ENCODE results near the gene SLC19A2. TPM values are rescaled to one million over a fixed set of nuclear protein-coding genes. Genes with fewer than 3 reads are reported as not detected.

Gene SLC19A2
- total RNA-seq, 1 experiment from 2014 or later: 12.8 TPM

GRCh38 chr1:169517558-169518186 lies 31.9 kb upstream of the SLC19A2 start:
- no peak overlapping the region for H3K27ac Mint-ChIP-seq
- H3K9me3 Mint-ChIP-seq: no peaks in the 10 kb centered on the region
- H3K9ac ChIP-seq (ENCODE audit: extremely low read depth, insufficient read length, low read length): no peak overlapping the region
- no peak overlapping the region for H3K14ac ChIP-seq (ENCODE audit: insufficient read depth, low read length)
- no peak for DNase-seq
- no peaks in the 10 kb centered on the region for H3K27me3 ChIP-seq (ENCODE audit: insufficient read depth, low read length)
- no peak overlapping the region for H3K18ac ChIP-seq (ENCODE audit: insufficient read length, low read depth, low read length)
- H3K23ac ChIP-seq (ENCODE audit: insufficient read length, low read depth, low read length): no peak overlapping the region
- no peaks in the 10 kb centered on the region for H4K20me1 ChIP-seq (ENCODE audit: control insufficient read depth, insufficient read depth, insufficient read length)
- no peak overlapping the region for H3K56ac ChIP-seq (ENCODE audit: insufficient read length, low read depth, low read length)
- H3K4me1 ChIP-seq (ENCODE audit: insufficient read depth, low read length): no peaks in the 10 kb centered on the region
- H4K91ac ChIP-seq (ENCODE audit: insufficient read length, low read depth, low read length): no peak overlapping the region
- no peak overlapping the region for H3T11ph ChIP-seq (ENCODE audit: low read length)
- no peaks in the 10 kb centered on the region for H3K9me3 ChIP-seq (ENCODE audit: control insufficient read depth, low read depth, low read length)
- H3K23me2 ChIP-seq (ENCODE audit: insufficient read length, low read depth, low read length, poor library complexity, severe bottlenecking): no peaks in the 10 kb centered on the region
- peaks cover 0 to 2% of the 10 kb centered on the region in 2 experiments; a peak in 1 of 4 replicates for H3K4me1 Mint-ChIP-seq
- H2BK15ac ChIP-seq (ENCODE audit: low read depth, low read length): no peak overlapping the region
- H3K79me2 ChIP-seq (ENCODE audit: insufficient read depth, low read length): no peaks in the 10 kb centered on the region
- H2BK5ac ChIP-seq (ENCODE audit: insufficient read length, low read length): no peak overlapping the region
- H3K27me3 Mint-ChIP-seq (ENCODE audit: low read depth): no peaks in the 10 kb centered on the region
- no peak overlapping the region for H3K4me2 ChIP-seq (ENCODE audit: insufficient read depth, insufficient read length, low read length)
- no peak overlapping the region for H3K27ac ChIP-seq (ENCODE audit: insufficient read length, low read depth, low read length)
- no peak overlapping the region for H4K5ac ChIP-seq (ENCODE audit: insufficient read length, low read depth, low read length)
- H2BK12ac ChIP-seq (ENCODE audit: insufficient read length, low read depth, low read length): no peak overlapping the region
- no peak overlapping the region for H2BK20ac ChIP-seq (ENCODE audit: low read depth, low read length, poor library complexity, severe bottlenecking)
- no CpG with 5 or more reads among the region's 2 CpGs for WGBS (ENCODE audit: extremely low coverage, insufficient read length, low lambda C conversion rate)
- no peak overlapping the region for H2BK120ac ChIP-seq (ENCODE audit: low read depth, low read length, poor library complexity, severe bottlenecking)
- H2AK5ac ChIP-seq (ENCODE audit: insufficient read length, low read length): no peak overlapping the region
- no peak overlapping the region for H2AFZ ChIP-seq (ENCODE audit: low read length)
- H3K36me3 Mint-ChIP-seq (ENCODE audit: insufficient read depth in 1 of 3, low read depth in 3 of 3): no peaks in the 10 kb centered on the region
- H4K8ac ChIP-seq (replicated peaks; ENCODE audit: insufficient read length, low read depth, low read length): no peak overlapping the region
- H3K4me3 Mint-ChIP-seq: no peak overlapping the region
- no peak for TF ChIP-seq CTCF (conservative IDR thresholded peaks at IDR 0.05)
- no peak overlapping the region for H3K4ac ChIP-seq (ENCODE audit: low read depth, low read length)
- no peaks in the 10 kb centered on the region for H3K79me1 ChIP-seq (ENCODE audit: insufficient read depth, low read depth, low read length, poor library complexity, severe bottlenecking)

Measured in H9 (cell line).